Dermis blood vessel endothelial cell (primary cell): ENCODE data around the gene SLC8B1. TPM values are rescaled to one million over a fixed set of nuclear protein-coding genes. Genes with fewer than 3 reads are reported as not detected.

Source experiments
- DNase-seq: peaks from one replicate; pipeline ENCODE4 v3.0.0; 2010
- total RNA-seq: library from RNA; depleted of rRNA; stranded (reverse); fragments of >200 nt; gene quantifications from 2 replicates; pipeline ENCODE4 v1.2.3, GENCODE V29; 2014

SLC8B1 gene
- total RNA-seq, 1 donor from 2014 or later, result 25.2 TPM

DNA sequence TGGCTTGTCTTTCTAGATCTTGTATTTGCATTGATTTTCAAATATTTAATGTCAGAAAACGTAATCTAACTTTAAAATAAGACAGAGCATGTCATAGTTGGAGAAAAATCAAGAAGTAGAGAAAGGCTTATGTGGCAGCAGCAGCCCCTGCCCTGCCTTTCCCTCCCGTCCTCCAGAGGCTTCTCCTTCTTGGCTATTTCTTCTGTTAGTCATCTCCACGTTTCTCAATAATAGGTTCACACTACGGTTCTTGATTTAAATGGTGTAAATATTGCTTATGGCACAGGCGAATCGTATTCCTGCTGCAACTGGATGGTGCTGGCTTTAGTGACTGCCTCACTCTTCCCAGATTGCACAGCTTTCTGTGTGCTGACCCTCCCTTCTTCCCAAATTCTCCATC lies 42.8 kb downstream of the SLC8B1 start:
- DNase-seq, result no peak

DNA sequence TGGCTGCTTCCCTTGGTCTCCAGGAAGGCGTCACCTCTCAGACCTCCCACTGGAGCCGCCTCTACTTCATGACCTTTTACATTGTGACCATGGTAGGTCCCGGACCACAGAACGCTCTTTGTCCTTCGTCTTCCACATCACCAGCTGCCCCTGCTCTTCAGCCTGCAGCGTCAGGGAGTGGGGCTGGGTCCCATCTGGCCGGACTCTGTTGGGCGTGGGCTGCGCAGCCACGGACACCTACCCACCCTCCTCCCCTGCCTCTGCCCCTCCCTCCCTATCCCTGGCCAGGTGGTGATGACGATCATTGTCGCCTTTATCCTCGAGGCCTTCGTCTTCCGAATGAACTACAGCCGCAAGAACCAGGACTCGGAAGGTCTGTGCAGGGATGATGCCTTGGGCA lies 43.3 kb downstream of the SLC8B1 start:
- DNase-seq, result no peak

DNA sequence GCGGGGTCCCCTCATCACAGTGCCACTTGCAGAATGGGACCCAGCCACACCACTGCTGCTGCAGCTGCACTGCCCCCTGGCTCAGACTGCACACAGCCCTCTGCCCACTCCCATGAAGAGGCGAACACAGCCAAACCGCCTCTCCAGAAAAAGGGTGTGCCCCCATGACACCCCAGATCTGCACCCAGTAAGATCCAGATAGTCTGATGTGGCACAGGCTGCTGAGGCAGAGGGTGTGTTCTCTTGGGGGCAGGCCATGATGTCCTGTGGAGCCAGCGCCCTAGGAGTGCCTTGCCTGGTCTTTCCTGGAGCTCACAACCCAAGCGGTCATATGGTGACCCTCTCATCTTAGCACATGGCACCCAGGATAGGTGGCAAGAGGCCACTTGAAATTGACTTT lies 44.4 kb downstream of the SLC8B1 start:
- DNase-seq, result no peak

DNA sequence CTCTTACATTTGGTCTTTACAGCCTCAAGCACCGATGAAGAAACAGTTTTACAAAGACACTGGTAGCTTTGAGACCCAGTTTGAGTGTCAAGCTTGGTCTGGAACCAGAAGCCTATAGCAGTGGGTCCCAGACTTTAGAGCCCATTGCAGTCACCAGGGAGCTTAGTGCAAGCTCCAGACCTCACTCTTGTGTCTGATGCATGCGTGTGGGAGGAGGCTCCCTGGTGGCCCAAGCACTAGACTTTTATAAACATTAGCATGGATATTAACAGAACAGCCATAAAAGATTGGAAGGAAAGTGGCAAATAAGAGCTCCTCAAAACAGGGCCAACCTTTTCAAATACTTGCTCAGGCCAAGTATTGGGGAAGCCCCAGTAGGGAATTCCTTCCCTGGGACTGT lies 45.5 kb downstream of the SLC8B1 start:
- no peak for DNase-seq

DNA sequence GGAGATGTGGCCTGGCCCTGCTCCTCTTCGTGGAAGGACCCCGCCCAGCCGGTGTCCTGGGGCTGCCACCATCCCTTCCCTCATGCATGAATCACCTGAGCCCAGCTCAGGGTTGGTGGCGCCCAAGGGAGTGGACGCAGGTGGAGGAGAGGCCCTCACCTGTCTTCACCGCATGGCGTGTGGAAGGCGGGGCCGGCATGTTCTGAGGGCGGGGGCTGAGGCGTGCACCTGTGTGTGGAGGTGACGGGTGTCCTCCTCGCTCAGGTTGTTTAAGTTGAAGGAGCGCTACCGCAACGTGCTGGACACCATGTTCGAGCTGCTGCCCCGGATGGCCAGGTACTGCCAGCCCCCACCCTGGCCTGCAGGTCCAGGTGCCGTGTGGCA lies 47.0 kb downstream of the SLC8B1 start:
- DNase-seq, result no peak

DNA sequence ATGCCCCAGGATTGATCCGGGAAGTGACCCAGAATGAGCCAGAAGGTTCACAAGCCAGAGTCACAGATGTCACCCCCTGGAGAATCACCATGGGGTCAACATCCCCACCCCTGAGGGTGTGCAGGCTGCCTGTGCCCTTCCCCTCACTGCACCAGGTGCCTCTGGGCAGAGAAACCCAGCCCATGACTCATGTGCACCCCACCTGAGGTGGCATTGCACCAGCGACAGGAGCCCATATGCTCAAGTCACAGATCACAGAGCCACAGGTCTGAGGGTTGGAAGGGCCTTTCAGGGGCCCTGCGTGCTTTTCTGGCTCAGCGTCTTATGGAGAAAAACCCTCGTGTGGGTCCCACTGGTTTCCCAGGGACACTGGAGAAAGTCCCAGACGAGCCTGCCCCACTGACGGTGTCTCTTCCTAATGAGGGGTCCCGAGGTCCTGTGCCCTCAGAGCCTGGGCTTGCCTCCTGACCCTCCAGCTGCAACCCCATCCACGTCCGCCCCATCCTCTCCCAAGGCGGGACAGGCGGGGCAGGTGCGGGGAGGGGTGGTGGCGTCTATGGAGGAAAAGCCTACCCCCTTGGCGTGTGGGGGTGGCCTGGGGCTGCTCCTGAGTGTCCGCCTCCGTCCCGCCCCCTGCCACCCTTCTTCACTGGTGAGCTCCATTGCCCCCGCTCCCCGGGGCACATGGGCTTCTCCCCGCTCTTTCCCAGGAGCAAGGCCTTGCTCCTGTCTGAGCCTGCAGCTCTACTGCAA lies 47.6 kb downstream of the SLC8B1 start:
- DNase-seq, result no peak

DNA sequence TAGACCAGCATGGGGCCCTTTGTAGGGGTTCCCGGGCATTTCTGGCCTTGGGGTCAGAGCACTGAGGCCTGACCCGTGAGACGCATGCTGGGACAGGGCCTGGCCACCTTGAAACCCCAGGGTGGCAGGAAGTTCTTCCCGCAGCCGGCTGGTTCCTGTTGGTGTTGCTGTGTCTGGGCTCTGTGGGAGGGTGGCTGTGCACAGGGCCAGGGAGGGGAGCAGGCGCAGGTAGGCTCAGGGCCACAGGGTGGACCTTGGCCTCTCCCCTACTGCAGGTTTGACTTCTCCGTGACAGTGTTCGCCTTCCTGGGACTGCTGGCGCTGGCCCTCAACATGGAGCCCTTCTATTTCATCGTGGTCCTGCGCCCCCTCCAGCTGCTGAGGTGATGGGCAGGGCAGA lies 48.2 kb downstream of the SLC8B1 start:
- no peak for DNase-seq

DNA sequence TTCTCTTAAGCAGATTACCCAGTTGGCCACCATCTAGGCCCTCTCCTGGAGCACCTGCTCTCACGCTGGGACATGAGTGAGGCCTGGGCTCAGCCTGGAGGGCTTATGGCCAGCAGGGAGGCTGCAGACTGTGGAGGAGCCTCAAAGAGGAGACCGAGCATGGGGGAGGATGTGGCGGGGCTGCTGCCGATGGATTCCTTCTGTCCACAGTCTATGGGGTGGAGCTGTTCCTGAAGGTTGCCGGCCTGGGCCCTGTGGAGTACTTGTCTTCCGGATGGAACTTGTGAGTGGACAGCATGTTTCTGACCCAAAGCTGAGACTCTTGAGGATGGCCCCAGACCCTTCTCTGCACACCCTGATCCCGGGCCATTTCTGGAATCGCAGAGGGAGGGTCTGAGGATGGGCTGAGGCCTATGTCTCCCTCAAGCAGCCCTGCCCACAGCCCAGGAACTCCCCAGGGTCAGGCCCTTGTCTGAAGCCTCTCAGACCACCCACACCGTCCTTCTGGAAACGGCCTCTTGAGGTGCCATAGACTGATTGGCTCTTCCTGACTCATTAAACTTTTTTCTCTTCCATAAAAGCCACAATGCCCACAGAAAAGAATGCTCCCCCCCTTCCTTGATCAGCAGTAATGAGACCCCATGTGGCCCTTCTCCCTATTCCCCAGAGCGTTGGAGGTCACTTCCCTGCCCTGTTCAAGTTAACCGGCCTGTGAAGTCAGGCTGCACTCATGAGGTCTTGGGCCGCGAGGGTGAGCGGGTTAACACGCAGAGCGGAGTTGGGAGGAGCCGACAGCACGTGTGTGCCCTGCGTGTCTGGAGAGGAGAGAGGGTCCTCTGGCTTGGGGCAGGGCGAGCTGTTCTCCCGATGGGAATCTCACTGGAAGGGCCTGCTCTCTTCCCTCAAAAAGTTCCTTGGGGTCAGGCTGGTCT lies 49.0 kb downstream of the SLC8B1 start:
- no peak for DNase-seq

DNA sequence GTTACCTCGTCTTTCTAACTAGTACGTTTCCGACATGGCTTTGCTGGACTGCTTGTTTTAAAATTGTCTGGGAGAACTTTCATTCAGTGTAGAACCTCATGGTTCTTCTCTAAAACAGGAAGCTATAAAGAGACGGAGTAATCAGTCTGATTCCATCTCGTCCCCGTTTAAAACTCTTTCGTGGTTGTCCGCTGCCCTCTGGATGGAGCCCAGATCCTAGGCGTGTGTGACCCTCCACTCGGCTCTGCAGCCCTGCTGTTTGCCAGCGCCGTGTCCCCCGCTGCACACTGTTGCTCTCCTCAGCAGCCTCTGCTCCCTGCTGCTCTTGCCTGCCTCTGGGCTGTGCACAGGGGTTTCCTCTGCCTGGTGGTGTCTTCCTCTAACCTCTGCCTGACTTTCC lies 50.2 kb downstream of the SLC8B1 start:
- no peak for DNase-seq

DNA sequence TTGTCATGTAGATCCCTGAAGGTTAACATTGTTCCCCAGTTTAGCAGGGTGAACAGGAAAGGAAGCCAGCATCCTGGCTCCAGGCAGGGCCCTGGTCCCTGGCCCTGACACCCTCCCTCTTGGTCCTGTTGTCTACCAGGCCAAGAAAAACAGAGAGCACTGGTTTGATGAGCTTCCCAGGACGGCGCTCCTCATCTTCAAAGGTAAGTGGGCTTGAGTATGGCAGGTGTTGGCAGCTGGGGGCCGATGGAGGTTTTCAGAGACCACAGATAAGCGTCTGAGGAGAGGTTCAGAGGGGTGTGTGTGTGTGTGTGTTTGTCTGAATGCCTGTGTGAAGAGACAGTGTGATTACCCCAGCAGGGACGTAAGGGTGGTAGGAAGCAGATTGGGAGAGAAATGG lies 56.3 kb downstream of the SLC8B1 start:
- no peak for DNase-seq

DNA sequence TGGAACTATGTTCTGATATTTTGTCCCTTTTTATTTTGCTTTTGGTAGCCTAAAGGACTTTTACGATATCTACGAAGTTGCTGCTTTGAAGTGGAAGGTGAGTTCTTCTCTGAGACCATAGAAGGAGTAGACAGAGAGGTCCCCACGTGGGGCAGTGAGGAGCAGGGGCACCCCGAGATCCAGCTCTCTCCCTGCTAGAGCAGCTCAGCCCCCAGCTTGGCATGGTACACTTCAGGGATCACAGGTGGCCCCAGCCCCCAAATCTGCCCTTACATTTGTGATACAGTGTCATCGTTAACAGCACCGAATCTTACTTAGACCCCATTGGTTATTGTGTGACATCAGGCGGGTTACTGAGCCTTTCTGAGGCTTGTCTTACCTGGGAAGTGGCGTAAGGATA lies 56.8 kb downstream of the SLC8B1 start:
- no peak for DNase-seq

DNA sequence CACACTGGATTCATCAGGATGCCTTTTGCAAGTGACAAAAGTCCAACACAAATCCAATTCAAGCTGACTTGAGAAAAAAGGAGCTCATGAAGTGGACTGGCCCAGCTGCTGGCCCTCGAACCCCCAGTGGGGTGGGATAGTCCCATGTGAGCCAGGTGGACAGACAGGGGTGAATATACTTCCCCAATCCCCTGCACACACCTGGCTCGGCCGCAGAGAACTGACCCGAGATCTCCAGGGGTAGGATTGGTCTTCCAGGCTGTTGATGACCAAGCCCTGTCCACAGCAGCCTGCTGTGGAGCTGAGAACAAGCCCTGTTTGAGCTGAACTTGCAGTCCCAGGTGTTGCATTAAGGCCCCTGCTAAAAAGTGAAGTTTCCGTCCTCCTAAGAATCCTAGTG lies 57.4 kb downstream of the SLC8B1 start:
- no peak for DNase-seq

DNA sequence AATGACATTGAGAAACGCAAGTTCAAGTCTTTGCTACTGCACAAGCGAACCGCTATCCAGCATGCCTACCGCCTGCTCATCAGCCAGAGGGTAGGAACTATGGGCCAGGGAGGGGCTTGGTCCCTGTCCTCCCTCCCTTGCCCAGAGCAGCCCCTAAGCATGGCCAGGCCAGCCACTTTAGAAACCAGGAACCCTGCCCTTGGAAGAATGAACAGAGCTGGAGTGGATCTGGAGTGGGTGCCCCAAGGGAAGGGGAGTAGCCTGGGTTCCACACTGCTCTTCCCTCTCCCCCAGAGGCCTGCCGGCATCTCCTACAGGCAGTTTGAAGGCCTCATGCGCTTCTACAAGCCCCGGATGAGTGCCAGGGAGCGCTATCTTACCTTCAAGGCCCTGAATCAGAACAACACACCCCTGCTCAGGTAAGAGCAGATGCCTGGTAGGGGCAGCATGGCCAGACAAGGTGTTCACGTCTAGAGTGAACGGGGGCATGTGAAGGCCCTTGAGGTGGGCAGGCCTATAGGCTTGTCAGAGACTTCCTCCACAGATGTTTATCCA lies 57.9 kb downstream of the SLC8B1 start:
- DNase-seq, result no peak

DNA sequence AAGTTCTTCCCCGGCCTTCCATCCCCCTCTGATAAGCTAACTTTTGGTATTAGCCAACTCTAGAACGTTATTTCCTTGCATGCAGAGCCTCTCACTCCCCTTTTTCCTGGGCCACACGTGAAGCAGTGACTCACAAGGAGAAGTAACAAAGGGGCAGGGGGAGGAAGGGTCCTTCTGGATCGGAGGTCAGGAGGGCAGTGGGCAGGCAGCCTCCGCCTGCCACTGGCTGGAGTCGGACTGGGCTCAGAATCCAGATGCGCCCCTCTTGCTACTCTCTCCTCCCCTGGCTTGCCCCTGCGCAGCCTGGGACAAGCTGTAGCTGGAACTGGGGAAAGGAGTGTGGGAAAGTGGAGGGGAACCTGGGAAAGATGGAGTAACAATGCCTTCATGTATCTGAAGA lies 58.6 kb downstream of the SLC8B1 start:
- DNase-seq, result no peak

DNA sequence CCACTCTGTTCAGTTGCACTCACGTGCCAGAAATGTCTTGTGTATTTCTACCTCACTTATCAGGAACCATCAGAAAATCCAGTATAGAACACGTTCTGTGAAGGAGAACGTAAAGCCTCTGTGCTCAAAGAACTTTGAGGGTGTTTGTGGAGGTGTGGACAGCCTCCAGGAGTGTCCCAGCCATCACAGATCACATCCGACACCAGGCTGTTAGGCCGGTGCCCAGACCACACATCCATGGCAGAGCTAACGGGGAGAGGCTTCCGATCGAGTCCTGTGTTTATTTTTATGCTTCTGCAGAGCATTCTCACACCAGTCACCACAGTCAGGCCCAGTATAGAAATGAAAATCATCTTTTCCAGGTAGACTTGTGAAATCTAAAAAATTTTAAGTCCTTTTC lies 60.1 kb downstream of the SLC8B1 start:
- no peak for DNase-seq

DNA sequence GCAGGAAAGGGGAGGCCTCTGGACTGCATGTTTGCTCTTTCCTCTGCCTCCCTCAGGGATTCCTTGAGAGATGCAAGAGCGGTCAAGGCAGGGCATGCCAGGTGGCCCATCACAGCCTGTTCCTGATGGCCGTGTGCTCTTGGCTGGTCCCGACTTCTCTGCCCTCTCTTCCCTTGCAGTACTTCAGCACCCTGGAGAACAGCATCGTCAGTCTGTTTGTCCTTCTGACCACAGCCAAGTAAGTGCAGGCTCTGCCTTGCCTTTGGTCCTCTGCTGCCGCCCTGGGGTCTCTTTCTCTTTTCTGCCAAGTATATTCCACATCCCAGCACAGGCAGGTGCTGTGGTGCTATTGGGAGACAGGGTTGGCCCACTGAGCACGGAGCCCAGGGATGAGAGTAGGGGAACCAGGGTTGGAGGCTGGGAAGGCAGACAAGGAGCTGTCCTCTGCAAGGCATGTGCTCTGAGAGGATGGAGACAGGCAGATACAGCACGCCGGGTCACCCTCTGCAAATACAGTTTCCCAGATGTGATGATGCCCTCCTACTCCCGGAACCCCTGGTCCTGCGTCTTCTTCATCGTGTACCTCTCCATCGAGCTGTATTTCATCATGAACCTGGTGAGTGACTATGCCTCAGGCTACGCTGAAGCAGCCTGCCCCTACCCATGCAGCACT lies 61.7 kb downstream of the SLC8B1 start:
- no peak for DNase-seq

DNA sequence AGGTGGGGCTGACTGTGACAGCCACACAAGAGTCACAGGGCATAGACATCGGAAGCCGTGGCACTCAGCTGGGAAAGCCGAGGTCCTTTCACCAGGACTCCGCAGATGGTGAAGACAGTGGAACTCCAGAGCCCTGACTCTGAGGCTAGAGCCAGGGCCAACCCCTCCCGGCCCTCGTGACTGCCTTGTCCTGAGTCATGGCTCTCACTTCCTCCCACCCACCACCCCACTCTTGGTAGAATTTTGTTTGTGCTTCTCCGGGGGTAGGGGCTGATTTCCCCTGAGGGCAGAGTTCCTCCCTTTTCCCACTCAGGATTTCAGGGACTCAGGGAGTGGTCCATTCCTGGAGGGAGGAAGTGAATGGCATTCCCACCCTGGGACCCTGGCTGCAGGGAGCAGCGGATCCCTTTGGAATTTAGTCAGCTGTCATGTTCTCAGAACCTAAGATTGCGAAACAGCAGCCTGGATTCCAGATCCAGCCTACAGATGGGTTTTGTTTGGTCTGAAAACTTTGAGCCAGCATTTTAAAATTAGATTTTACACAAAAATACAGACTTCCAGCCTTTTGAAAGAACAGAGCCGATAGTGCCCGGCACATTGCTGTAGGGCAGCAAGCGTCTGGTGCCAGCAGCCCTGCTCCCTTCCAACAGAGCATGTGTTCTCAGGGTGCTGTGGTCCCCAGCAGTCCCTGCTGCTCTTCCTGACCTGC lies 62.9 kb downstream of the SLC8B1 start:
- DNase-seq, result peak; percentile 38

DNA sequence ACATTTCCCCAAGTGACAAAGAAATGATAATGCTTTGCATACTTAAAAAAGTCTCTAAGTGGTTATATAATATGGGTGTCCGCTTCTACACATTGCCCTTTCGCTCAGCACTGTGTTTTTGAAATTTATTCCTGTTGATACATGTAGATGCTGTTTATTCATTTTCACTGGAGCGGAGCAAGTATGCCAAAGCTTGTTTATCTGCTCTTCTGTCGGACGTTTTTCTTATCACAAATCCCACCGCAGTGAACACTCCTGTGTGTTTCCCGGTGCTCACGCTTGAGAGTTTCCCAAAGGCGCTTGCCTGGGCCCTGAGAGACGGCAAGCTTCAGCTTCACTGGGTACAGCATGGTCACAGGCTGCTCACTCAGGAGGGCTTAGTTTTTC lies 63.5 kb downstream of the SLC8B1 start:
- DNase-seq, result no peak

DNA sequence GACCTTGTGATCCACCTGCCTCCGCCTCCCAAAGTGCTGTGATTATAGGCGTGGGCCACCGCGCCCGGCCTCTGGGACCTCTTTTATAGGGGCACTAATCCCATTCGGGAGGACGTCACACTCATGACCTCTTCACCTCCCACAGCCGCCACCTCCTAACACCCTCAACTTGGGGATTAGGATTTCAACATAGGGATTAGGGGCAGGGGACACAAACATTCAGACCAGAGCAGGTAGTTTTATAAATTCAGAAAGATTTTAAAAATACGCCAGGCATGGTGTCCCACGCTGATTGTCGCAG lies 64.2 kb downstream of the SLC8B1 start:
- DNase-seq, result no peak

DNA sequence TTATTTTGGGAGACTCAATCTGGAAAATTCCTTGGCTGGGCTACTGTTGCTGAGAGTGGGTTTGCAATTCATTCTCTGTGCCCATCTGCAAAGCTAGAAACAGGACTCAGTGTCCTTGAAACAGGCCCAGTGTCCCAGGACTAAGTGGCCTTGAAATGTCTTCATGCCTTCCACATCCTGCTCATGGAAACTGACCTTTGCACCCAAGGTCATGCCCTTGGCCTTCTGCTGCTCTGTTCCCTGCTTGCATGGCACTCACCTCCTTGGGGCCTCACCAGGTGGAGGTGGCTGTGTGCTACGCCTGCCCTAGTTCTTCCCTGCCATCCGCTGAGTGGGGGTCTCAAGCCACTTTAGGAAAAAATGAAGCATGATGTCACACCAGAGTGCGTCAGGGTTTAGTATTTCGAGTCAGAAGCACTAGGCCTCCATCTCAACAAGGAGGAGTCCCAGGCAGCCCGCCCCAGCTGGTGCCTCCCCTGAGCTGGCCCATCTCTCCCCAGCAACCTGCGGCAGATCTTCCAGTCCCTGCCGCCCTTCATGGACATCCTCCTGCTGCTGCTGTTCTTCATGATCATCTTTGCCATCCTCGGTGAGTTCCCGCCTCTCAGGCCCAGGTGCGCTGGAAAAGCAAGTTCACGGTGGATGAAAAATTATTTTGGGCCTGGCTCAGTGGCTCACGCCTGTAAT lies 65.5 kb downstream of the SLC8B1 start:
- no peak for DNase-seq

DNA sequence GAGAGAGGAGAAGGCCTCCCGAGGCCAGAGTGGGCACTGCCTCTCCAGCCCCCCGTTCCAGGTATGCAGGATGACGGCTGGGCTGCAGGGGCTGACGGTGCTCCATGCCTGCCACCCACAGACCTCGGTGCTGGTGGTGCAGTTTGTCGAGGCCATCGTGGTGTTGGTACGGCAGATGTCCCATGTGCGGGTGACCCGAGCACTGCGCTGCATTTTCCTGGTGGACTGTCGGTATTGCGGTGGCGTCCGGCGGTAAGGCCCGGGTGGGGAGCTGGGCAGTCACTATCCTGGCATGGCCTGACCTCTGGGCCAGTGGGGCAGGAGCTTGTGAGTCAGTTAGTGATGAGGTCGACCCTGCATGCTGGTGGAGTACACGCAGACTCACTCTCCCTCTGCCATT lies 66.3 kb downstream of the SLC8B1 start:
- no peak for DNase-seq

DNA sequence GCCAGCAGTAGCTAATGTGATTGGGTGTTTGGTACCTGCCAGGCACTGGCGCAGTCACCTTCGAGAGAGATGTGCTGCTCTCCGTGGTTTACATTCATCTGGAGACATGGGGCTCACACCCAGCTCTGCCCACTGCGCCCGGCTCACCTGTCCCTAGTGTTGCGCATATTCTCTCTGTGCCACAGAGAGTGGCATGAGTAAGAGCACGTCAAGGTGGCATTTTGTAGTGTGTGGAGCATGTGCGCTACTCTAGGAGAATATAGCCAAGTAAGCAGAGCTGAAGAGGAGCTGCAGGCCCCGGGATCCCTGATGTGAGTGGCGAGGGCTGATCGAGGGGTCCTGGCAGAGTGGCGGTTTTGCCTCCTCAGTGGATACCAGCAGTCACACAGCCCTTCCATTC lies 66.8 kb downstream of the SLC8B1 start:
- DNase-seq, result no peak
